Memory B cell (primary cell): ENCODE results near the gene CEP63.
"Not testable (repeated sequence)": the region's sequence is repeated elsewhere in the genome, so short reads cannot be mapped to it uniquely, and the experiment has no call there.

Source experiments
- ATAC-seq: fragments of 150-1000 bp; cut with Tn5 transposase; 2 replicates; pipeline ENCODE4 v1.10.0; 2021; ENCODE audit warnings: low read depth, mild to moderate bottlenecking, moderate library complexity
- DNase-seq, 2 donors: peaks; one replicate each; pipeline ENCODE4 v3.0.0; 2022; ENCODE audit warnings: low spot score in 2 of 2
- H3K27ac Mint-ChIP-seq: one replicate; pipeline ENCODE4 v1.8.0; 2022; ENCODE audit warnings: mild to moderate bottlenecking, moderate library complexity, mixed read lengths
- H3K27me3 Mint-ChIP-seq: one replicate; pipeline ENCODE4 v1.8.0; 2022; ENCODE audit warnings: mixed read lengths
- H3K36me3 Mint-ChIP-seq: one replicate; pipeline ENCODE4 v1.8.0; 2022; ENCODE audit warnings: mild to moderate bottlenecking, mixed read lengths
- H3K4me1 Mint-ChIP-seq: one replicate; pipeline ENCODE4 v1.8.0; 2022; ENCODE audit warnings: mixed read lengths
- H3K4me3 Mint-ChIP-seq: one replicate; pipeline ENCODE4 v1.8.0; 2022; ENCODE audit warnings: mild to moderate bottlenecking, moderate library complexity, mixed read lengths
- H3K9me3 Mint-ChIP-seq: one replicate; pipeline ENCODE4 v1.8.0; 2022; ENCODE audit warnings: mixed read lengths

CEP63 gene

GRCh38 chr3:134594331-134594741 lies 108.5 kb downstream of the CEP63 start:
- Mint-ChIP-seq H3K4me3 (no peak overlapping the region), H3K27ac (no peak overlapping the region), H3K27me3 (peaks cover 4% of the 10 kb centered on the region), H3K4me1 (no peaks in the 10 kb centered on the region), H3K9me3 (peaks cover 1% of the 10 kb centered on the region), H3K36me3 (no peaks in the 10 kb centered on the region)
- no peak for ATAC-seq
- no peak for DNase-seq

- not testable (repeated sequence) for H3K4me3 Mint-ChIP-seq, H3K9me3 Mint-ChIP-seq, DNase-seq, H3K4me1 Mint-ChIP-seq, H3K36me3 Mint-ChIP-seq, H3K27ac Mint-ChIP-seq, ATAC-seq, H3K27me3 Mint-ChIP-seq
Observed at GRCh38 chr3:134594986-134595385, 109.1 kb downstream of the CEP63 start.

GRCh38 chr3:134597390-134597970 lies 111.6 kb downstream of the CEP63 start:
- Mint-ChIP-seq H3K27ac (no peak overlapping the region), H3K27me3 (peaks cover 2% of the 10 kb centered on the region), H3K4me1 (peaks cover 6% of the 10 kb centered on the region), H3K36me3 (no peaks in the 10 kb centered on the region), H3K9me3 (no peaks in the 10 kb centered on the region), H3K4me3 (no peak overlapping the region)
- DNase-seq: no peak
- no peak for ATAC-seq

- H3K4me1 Mint-ChIP-seq: peaks cover 6% of the 10 kb centered on the region
- H3K27me3 Mint-ChIP-seq: peaks cover 2% of the 10 kb centered on the region
- H3K4me3 Mint-ChIP-seq: no peak overlapping the region
- no peaks in the 10 kb centered on the region for H3K36me3 Mint-ChIP-seq
- no peaks in the 10 kb centered on the region for H3K9me3 Mint-ChIP-seq
- ATAC-seq (no peak), DNase-seq (no peak)
- no peak overlapping the region for H3K27ac Mint-ChIP-seq
Observed at GRCh38 chr3:134598763-134599545, 113.1 kb downstream of the CEP63 start.

GRCh38 chr3:134600206-134600605 lies 114.3 kb downstream of the CEP63 start:
- Mint-ChIP-seq H3K4me1 (peaks cover 6% of the 10 kb centered on the region), H3K36me3 (no peaks in the 10 kb centered on the region), H3K4me3 (no peak overlapping the region), H3K27ac (no peak overlapping the region), H3K9me3 (no peaks in the 10 kb centered on the region), H3K27me3 (no peaks in the 10 kb centered on the region)
- ATAC-seq (no peak), DNase-seq (no peak)

GRCh38 chr3:134600685-134601463 lies 115.0 kb downstream of the CEP63 start:
- peak; percentile 51 for ATAC-seq
- no peak overlapping the region for H3K4me3 Mint-ChIP-seq
- H3K9me3 Mint-ChIP-seq: no peaks in the 10 kb centered on the region
- peaks cover 3% of the 10 kb centered on the region for H3K27me3 Mint-ChIP-seq
- H3K36me3 Mint-ChIP-seq: no peaks in the 10 kb centered on the region
- H3K4me1 Mint-ChIP-seq: peaks cover 6% of the 10 kb centered on the region
- peak; percentile 40 to 60 for DNase-seq
- H3K27ac Mint-ChIP-seq: no peak overlapping the region

- Mint-ChIP-seq H3K4me3 (no peak overlapping the region), H3K4me1 (peaks cover 6% of the 10 kb centered on the region), H3K9me3 (no peaks in the 10 kb centered on the region), H3K27me3 (peaks cover 4% of the 10 kb centered on the region), H3K27ac (no peak overlapping the region), H3K36me3 (no peaks in the 10 kb centered on the region)
- no peak for ATAC-seq
- no peak for DNase-seq
Observed at GRCh38 chr3:134601539-134602439, 115.9 kb downstream of the CEP63 start.

- Mint-ChIP-seq H3K4me1 (peaks cover 6% of the 10 kb centered on the region), H3K27ac (no peak overlapping the region), H3K27me3 (peaks cover 4% of the 10 kb centered on the region), H3K4me3 (no peak overlapping the region), H3K9me3 (no peaks in the 10 kb centered on the region), H3K36me3 (no peaks in the 10 kb centered on the region)
- ATAC-seq: no peak
- no peak for DNase-seq
Observed at GRCh38 chr3:134602440-134602814, 116.6 kb downstream of the CEP63 start.

- DNase-seq: no peak
Observed at GRCh38 chr3:134603480-134603879, 117.6 kb downstream of the CEP63 start.

GRCh38 chr3:134603956-134604355 lies 118.1 kb downstream of the CEP63 start:
- Mint-ChIP-seq H3K27me3 (peaks cover 10% of the 10 kb centered on the region), H3K4me1 (peaks cover 6% of the 10 kb centered on the region), H3K9me3 (no peaks in the 10 kb centered on the region), H3K27ac (no peak overlapping the region), H3K4me3 (no peak overlapping the region), H3K36me3 (no peaks in the 10 kb centered on the region)
- ATAC-seq: no peak
- no peak for DNase-seq

More at GRCh38 chr3:134603480-134603879, 117.6 kb downstream of the CEP63 start:
- Mint-ChIP-seq H3K4me3 (no peak overlapping the region), H3K36me3 (no peaks in the 10 kb centered on the region), H3K4me1 (peaks cover 6% of the 10 kb centered on the region), H3K27ac (no peak overlapping the region), H3K27me3 (peaks cover 7% of the 10 kb centered on the region), H3K9me3 (no peaks in the 10 kb centered on the region)
- ATAC-seq: no peak

- ATAC-seq: no peak
- Mint-ChIP-seq H3K4me3 (no peak overlapping the region), H3K27me3 (peaks cover 13% of the 10 kb centered on the region), H3K36me3 (no peaks in the 10 kb centered on the region), H3K27ac (no peak overlapping the region), H3K4me1 (peaks cover 3% of the 10 kb centered on the region), H3K9me3 (no peaks in the 10 kb centered on the region)
- no peak for DNase-seq
Observed at GRCh38 chr3:134605556-134605955, 119.7 kb downstream of the CEP63 start.

- Mint-ChIP-seq H3K9me3 (no peaks in the 10 kb centered on the region), H3K4me3 (no peak overlapping the region), H3K4me1 (no peaks in the 10 kb centered on the region), H3K36me3 (no peaks in the 10 kb centered on the region), H3K27ac (no peak overlapping the region), H3K27me3 (peaks cover 16% of the 10 kb centered on the region)
- no peak for ATAC-seq
- no peak for DNase-seq
Observed at GRCh38 chr3:134606033-134607025, 120.5 kb downstream of the CEP63 start.
